GM19372 (cell line): Measurements from ENCODE around the gene JARID2.

ENCODE experiments used
- ATAC-seq: cut with Tn5 transposase; IDR thresholded peaks from one replicate; pipeline ENCODE4 v1.9.1; 2021; ENCODE audit warnings: mild to moderate bottlenecking, low read depth, moderate library complexity; ENCODE audit not compliant: unreplicated experiment

Gene JARID2

DNA sequence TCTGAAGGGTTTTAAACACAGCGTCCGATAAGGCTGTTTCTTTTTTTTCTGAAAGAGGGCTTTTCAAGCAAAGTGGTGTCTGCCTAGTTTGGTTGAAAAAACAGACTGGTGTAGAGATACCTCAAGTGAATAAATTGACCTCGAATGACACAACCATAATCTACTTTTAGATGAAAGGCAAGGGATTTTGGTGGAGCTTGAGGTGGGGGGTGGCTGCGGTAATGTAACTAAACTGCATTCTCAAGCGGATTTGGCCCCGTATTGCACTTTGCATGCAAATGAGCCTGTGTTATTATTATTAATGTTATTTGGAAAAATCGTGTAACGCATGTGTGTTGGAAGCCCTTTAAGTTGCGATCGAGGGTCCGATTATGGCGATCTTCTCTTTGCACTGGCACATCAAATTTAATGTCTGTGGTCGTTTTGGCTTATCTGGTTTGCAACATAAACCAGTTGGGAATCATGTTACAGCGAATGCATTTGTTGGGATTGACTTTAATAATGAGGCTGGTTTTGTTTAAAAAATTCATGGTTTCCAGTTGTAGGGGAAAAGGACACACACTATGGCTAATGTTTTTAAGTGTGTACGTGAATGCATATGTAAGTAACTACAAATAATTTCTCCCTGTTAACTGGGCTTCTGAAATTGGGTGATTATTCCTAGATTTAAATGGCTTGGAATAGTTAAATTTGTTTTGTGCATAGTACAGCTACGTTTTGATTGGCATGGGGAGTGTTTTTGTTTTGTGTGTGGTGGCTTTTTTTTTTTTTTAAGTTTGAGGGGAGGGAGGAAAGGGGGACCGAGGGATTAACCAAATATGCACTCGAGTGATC is 1.0 kb downstream of the JARID2 start:
- ATAC-seq, result no peak

DNA sequence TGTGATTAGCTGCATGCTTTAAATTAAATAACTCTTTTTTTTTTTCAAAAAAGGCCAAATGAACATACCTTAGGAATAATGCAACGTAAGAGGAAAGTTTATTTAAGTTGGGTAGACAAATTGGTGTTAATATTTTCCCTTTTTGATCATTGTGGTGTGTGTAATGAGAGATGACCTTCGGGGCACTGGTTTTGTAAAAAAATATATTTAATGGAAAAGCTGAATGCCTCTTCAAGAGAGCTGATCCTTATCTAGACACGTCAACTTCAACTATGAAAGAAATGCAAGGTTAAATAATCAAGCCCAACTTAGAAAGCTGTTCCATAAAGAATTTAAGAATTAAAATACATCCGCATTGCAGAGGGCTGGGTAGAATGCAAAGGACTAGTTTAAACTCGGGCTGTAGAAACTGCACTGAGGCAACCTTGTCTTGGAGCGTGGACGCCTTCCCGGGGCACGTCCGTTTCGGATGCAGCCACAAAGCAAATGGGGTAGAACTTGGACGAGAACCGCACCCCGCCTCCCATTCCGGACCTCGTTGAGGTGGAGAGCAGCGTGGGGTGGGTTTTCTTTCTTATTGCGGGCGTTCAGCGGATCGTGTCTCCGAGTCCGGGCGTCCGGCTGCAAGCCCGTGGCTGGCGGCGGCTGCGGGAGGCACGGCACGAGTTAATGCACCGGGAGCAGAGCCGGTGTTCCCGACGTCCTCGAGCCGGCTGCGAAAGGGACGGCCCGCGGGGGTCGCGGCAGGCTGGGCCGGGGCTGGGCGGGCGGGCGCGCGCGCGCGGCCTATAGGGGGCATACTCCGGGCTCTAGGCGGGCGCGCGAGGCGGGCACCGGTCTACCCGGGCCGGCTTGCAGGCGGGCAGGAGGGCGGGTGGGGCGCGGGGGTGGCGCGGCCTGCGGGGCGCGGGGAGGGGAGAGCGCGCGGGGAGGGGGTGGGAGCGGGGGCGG is 1.9 kb downstream of the JARID2 start:
- peak; percentile 4 for ATAC-seq

DNA sequence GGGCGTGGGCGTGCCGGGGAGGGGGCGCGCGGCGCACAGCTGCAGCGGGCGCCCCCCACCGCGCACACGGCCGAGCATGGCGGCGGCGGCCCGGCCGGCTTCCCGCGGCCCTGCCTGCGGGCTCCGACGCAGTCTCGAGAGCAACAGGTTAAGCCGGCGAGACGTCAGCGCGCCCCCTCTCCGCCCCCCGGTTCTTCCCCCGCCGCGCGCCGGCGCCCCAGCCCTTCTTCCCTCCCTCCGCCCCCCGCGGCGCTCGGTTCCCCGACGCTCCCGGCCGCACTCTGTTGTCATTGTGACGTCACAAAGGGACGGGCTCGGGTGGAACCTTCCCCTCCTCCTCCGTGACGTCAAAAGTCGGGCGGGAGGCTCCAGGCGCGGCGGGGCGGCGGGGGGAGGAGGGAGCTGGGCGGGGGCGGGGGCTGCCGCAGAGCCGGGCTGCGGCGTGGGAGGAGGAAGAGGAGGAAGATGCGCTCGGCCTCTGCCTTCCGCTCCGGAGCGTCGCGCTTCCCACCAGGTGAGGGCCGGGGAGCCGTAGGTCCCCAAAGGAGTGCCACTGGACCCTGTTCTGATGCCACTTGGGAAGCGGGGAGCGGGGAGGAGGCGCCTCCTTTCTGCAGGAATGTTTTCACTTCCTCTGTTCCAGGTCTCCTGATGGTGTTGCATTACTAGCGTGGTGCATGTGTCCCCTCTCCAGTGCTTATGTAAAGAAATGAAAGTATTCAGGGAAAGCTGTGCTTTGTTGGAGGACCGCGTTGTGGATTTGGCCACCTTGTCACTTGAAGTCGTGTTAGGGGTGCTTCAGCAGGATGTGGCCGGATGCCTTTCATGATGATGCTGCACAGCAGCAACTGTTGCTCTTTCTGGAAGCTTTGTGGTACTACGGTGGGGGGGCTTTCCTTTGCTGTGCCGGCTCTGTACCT is 2.8 kb downstream of the JARID2 start:
- ATAC-seq, result peak; percentile 43

- no peak for ATAC-seq
These were observed 3.6 kb downstream of the JARID2 start for GRCh38 chr6:15249371-15250019.

DNA sequence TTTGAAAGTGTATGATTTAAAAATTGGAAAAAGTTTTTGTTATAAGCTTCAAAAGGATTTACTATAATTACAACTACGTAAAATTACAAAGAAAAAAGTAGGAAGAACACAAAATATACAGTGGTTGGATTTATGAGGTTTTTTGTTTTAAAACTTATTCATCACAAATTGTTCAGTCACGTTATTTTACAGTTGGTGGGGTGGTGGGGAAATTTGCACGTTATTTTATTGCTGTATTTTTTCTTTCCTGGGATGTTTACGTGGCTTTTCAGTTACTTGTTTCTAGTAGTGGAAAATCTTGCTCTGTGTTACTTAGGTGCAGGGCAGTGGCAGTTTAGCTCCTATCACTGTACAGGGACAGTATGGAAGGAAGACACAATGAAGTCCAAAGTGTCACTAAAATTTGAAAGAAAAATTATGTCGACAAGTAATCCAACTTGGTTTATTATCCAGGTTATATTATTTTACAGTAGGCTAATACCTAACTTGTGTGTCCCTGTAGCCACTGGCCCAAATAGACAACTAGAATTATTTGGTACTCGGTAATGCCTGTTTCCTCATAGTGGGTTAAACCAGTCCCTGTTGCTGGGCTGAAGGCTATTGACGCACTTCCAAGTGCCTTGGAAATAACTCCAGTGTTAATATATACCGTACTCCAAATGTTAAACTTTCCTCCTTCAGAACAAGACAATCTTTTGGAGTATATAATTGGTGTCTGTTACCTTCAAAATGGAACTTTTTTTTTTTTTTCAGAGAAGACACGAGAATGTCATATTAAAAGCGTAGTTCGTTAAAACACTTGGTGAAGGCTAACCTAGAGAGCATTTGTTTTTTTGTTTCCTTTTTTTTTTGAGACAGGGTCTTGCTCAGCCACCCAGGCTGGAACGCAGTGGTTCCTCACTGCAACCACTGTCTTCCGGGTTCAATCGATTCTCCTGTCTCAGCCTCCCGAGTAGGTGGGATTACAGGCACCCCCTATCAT is 4.6 kb downstream of the JARID2 start:
- no peak for ATAC-seq

DNA sequence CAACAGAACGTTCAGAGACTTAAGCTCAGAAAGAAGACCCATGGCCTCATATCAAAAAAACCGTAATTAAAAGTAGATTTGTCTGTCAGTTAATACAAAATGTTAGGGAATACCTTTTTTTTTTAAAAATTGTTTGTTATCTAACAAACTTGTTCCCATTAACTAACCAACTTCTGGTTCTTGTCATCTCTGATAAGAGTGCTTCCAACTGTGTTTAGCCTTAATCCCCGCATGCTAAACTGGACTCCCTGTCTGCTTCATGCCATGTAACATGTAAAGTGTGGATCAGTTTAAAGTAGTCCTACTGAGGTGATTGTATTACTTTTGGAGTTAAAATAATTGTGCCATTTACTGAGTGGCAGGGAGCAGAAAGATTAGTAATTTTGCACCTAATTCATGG is 6.3 kb downstream of the JARID2 start:
- ATAC-seq, result no peak

GRCh38 chr6:15253203-15254022 is 7.5 kb downstream of the JARID2 start:
- ATAC-seq, result no peak

DNA sequence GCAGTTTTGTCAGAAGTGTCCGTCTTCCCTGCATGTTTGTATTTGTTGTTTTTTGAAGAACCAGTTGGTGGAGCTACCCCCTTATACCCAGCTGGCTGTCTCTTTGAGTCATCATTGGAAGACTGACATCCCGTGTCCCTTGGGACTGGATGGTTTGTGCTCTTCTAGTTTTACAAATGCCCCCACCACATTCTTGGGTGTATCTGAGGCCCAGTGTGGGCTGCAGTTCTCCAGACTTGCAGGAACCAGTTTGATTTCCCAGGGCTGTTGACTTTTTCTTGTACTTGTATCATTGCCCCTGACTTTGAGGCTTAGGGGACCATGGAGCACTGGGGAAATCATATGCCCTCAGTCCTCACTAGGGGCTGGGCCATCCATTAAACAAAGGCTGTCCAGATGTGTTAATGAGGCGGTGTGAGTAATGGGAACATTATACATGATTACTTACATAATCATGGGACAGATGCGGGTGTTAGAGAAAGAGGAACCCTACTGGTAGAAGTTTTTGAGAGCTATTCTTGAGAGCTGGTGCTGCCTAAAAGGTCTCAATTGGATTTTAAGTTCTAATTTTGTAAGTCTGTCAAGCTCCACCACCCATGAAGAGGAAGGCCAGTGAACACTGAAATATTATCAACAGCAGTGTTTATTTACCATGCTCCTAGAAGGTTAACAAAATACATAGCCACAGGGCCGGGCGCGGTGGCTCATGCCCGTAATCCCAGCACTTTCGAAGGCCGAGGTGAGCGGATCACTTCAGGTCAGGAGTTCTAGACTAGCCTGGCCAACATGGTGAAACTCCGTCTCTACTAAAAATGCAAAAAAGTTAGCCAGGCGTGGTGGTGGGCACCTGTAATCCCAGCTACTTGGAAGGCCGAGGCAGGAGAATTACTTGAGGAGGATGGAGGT is 8.5 kb downstream of the JARID2 start:
- ATAC-seq, result no peak

DNA sequence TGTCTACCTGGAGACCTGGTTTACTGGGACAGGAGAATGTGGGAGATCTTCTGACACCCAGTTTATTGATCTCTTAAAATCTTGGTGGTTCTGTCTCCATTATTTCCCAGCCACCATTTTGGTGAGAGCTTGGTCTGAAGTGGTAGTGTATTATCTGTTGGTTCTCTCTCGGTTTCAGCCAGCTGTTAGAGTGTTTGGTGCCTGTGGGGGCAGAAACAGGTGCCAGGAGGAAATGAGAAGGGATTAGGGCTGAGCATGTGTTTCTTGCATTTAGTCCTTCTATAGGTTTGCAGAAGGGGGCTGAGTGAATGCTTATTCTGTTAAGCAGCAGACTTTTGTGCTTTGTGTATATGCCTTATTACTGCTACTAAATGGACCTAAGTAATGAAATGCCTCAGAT is 9.6 kb downstream of the JARID2 start:
- ATAC-seq, result no peak

DNA sequence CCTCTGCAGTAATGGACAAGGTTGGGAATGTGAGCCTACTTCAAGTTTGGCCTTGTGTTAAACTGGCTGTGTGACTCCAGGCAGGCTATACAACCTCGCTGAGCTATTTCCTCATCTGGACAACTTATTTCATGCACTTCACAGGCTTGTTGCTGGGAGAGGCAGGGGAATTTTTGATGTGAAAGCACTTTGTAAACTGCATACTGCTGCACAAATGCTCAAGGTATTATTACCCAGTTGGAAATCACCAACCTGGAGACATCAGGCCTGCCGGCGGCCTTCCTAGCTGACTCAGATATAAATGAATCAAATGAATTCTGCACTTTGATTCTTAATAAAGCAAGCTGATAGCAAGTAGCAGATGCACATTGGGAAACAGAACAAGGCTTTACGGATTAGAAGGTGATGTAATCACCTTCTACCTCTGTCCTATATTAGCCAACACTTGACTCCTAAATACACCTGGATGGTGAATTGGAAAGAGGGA is 10.1 kb downstream of the JARID2 start:
- ATAC-seq, result no peak

DNA sequence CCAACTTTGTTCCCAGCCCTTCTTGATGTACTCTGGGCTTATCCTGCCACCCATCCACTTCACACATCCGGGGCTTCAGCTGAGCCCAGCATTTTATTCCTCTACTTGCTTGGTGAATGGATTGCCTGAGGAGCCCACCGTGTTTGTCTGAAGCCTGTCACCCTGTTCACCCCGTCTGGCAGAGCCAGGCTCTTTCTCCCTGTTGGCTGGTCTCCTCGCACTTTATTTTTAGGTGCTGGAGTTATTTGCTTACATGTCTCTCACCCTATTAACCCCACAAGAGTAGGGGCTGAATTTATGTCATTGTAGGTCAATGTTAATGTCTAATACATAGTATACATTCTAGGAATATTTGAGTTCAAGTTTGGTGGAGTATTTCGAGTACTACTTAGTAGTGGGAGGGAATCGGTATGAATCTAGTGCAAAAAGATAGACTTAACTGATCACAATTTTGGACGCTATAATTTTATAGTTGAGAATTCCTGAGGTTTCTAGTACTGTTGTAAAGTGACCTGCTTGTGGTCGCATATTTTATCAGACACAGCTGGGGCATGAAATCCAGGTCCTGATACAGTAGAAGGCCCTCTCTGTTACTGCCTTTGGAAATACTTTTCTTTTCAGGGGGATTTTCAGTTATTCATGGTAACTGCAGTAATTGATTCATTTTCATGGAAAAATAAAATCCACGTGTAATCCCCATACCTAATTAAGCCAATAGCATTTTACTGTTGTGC is 10.8 kb downstream of the JARID2 start:
- no peak for ATAC-seq

DNA sequence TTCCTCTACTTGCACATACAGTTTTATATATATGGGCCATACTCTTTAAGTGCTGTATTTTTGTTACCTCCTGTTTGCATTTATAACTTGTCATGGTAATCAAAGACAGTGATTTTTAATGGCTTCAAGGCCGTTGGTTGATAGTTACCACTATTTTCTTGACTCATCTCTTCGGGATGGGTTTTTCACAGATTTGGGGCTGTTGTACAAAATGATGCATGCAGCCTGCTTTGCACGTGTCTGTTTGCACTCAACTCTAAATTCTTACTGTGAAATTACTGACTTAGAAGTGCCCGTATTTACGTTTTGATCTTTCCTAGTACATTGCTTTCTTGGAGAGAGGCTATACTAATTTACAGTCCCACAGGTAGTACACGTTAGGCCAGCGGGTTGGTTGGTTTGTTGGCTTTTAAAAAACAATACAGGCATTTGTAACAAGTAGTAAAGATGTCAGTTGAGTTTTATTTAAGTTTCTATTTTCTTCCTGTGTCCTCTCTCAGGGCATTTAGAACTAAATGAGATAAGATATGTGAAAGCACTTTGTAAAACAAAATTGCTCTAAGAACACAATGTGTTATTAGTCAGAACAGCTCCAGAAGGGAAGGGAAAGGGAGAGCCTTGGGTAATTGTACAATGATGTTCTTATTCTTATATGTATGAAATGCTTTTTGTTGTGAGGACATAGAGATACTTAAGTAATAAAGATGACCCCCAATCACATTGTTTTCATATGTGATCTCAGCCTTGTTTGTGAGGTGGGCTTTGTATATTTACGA is 11.7 kb downstream of the JARID2 start:
- no peak for ATAC-seq

DNA sequence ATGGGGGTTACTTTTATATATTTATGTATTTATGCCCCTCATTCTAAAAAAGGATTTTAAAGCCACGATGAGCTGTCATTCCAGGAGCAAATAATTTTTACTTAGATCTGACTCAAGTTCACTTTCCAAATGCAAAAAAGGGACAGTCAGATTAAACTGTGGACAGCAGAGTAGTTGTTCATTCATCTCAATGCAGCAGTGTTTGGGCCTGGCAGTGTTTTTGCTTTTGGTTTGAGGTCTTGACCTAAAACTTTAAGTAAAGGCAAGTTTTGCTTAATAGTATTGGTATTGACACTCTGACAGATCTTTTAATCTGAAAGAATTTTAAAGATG is 13.9 kb downstream of the JARID2 start:
- ATAC-seq, result no peak

- ATAC-seq, result no peak
These were observed 14.4 kb downstream of the JARID2 start for GRCh38 chr6:15260099-15260821.
